Testis (tissue), 2 donors: Measurements from ENCODE around the gene ERCC8.

Experiments
- POLR2A ChIP-seq: fragments of 450-650 bp; IDR thresholded peaks from one replicate; pipeline ENCODE4 v1.6.1; 2017; ENCODE audit warnings: antibody characterized with exemption, mild to moderate bottlenecking, moderate library complexity
- TF ChIP-seq, protein P1 (sequence below), 3 experiments: fragments of 450-650 bp in 2 of 3; fragments of 200-600 bp in 1 of 3; sonication (generic) in 1 of 3; IDR thresholded peaks; one replicate each; pipeline ENCODE4 v1.5.1; 2016 to 2019; ENCODE audit warnings: antibody characterized with exemption in 3 of 3, mild to moderate bottlenecking in 2 of 3, moderate library complexity in 1 of 3

GRCh38 chr5:60893521-60893920 lies 51.3 kb downstream of the ERCC8 start:
- TF ChIP-seq POLR2A: no peak
- TF ChIP-seq, protein P1, sequence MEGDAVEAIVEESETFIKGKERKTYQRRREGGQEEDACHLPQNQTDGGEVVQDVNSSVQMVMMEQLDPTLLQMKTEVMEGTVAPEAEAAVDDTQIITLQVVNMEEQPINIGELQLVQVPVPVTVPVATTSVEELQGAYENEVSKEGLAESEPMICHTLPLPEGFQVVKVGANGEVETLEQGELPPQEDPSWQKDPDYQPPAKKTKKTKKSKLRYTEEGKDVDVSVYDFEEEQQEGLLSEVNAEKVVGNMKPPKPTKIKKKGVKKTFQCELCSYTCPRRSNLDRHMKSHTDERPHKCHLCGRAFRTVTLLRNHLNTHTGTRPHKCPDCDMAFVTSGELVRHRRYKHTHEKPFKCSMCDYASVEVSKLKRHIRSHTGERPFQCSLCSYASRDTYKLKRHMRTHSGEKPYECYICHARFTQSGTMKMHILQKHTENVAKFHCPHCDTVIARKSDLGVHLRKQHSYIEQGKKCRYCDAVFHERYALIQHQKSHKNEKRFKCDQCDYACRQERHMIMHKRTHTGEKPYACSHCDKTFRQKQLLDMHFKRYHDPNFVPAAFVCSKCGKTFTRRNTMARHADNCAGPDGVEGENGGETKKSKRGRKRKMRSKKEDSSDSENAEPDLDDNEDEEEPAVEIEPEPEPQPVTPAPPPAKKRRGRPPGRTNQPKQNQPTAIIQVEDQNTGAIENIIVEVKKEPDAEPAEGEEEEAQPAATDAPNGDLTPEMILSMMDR (IDR thresholded peaks at IDR 0.05): no peak
